Endothelial cell of umbilical vein (primary cell): ENCODE data around the gene B9D1. TPM values are rescaled to one million over a fixed set of nuclear protein-coding genes. Genes with fewer than 3 reads are reported as not detected.

Experiments used
- BruUV-seq: library from RNA; stranded (reverse); fragments of 400-500 nt; replicated peaks from 2 replicates; lab custom pipeline; 2021; lab: Mats Ljungman, UMichigan
- CTCF ChIA-PET: fragments of 300-600, 350-600 bp; sonication (Branson Sonifier 250); formaldehyde crosslinking; loops from one replicate; lab custom pipeline; 2021; ENCODE audit warnings: antibody characterized with exemption, inconsistent platforms; lab: Charles Lee
- POLR2A ChIA-PET: fragments of 300-600, 350-600 bp; sonication (Branson Sonifier 250); formaldehyde crosslinking; loops from one replicate; lab custom pipeline; 2021; ENCODE audit warnings: antibody characterized with exemption, inconsistent platforms; lab: Charles Lee
- DNase-seq: peaks from one replicate; pipeline ENCODE4 v3.0.0-alpha.2; 2011; ENCODE audit warnings: low read depth, low spot score
- FAIRE-seq: peaks from 2 replicates; lab custom pipeline; 2011; peaks lifted over from hg19 to GRCh38; lab: Jason Lieb, UNC
- H2AFZ ChIP-seq: 2 replicates; pipeline ENCODE4 v1.6.0; 2012; ENCODE audit warnings: low read depth, low read length, control low read depth, inconsistent platforms
- H3K27ac ChIP-seq: 2 replicates; pipeline ENCODE4 v1.5.1; 2011; ENCODE audit warnings: low read depth, mild to moderate bottlenecking, control low read depth, low read length, moderate library complexity; ENCODE audit not compliant: insufficient read depth
- H3K27me3 ChIP-seq, 2 experiments: 2 replicates each; pipeline versions ENCODE4 v1.6.0 to v1.6.1; 2011; ENCODE audit warnings: low read length in 2 of 2, mixed read lengths in 1 of 2; ENCODE audit not compliant: control insufficient read depth in 2 of 2, insufficient read depth in 2 of 2
- H3K36me3 ChIP-seq, 2 experiments: 2 replicates in 1 of 2; 3 replicates in 1 of 2; pipeline ENCODE4 v1.5.1; 2011; ENCODE audit warnings: low read length in 2 of 2, mild to moderate bottlenecking in 1 of 2, moderate library complexity in 1 of 2; ENCODE audit not compliant: control insufficient read depth in 2 of 2, insufficient read depth in 2 of 2; ENCODE audit errors: extremely low read depth in 1 of 2
- H3K4me1 ChIP-seq: 3 replicates; pipeline ENCODE4 v1.5.1; 2011; ENCODE audit warnings: mild to moderate bottlenecking, low read length; ENCODE audit not compliant: control insufficient read depth, insufficient read depth; ENCODE audit errors: extremely low read depth
- H3K4me2 ChIP-seq: 2 replicates; pipeline ENCODE4 v1.6.1; 2011; ENCODE audit warnings: low read length, control low read depth, mixed read lengths; ENCODE audit not compliant: insufficient read depth
- H3K4me3 ChIP-seq, 3 experiments: fragments of 200-600 bp in 1 of 3; sonication (generic), shearing (Covaris generic) in 1 of 3; replicated peaks in 1 of 3; 2 replicates each; pipeline ENCODE4 v1.5.1; 2011 to 2016; ENCODE audit warnings: control low read depth in 3 of 3, low read length in 3 of 3, mild to moderate bottlenecking in 2 of 3, inconsistent platforms in 1 of 3, low read depth in 1 of 3, moderate library complexity in 1 of 3; ENCODE audit not compliant: insufficient read depth in 1 of 3
- H3K79me2 ChIP-seq: 2 replicates; pipeline ENCODE4 v1.6.0; 2012; ENCODE audit warnings: low read length, inconsistent platforms; ENCODE audit not compliant: control insufficient read depth, insufficient read depth
- H3K9ac ChIP-seq: replicated peaks from 2 replicates; pipeline ENCODE3; 2011; ENCODE audit warnings: low read length, control low read depth; ENCODE audit not compliant: insufficient read depth; ENCODE audit errors: extremely low read depth
- H3K9me1 ChIP-seq: replicated peaks from 3 replicates; pipeline ENCODE4 v1.6.0; 2011; ENCODE audit warnings: mild to moderate bottlenecking, low read length; ENCODE audit not compliant: control insufficient read depth, insufficient read depth; ENCODE audit errors: extremely low read depth
- H3K9me3 ChIP-seq: replicated peaks from 2 replicates; pipeline ENCODE4 v1.5.1; 2012; ENCODE audit warnings: low read length, inconsistent platforms; ENCODE audit not compliant: control insufficient read depth, insufficient read depth
- H4K20me1 ChIP-seq: replicated peaks from 2 replicates; pipeline ENCODE3; 2011; ENCODE audit warnings: mild to moderate bottlenecking, low read length; ENCODE audit not compliant: control insufficient read depth, insufficient read depth; ENCODE audit errors: extremely low read depth
- EZH2 ChIP-seq: IDR thresholded peaks from 2 replicates; pipeline ENCODE4 v1.6.1; 2012; ENCODE audit warnings: borderline replicate concordance, low read depth, mild to moderate bottlenecking, moderate library complexity, low read length, inconsistent platforms; ENCODE audit not compliant: severe bottlenecking
- FOS ChIP-seq: IDR thresholded peaks from 2 replicates; pipeline ENCODE4 v1.6.1; 2011; ENCODE audit warnings: mild to moderate bottlenecking, low read length, moderate library complexity, borderline replicate concordance; ENCODE audit not compliant: insufficient read depth
- GATA2 ChIP-seq: IDR thresholded peaks from 2 replicates; pipeline ENCODE4 v1.7.0; 2011; ENCODE audit warnings: low read depth, mild to moderate bottlenecking, moderate library complexity, mixed read lengths, low read length; ENCODE audit not compliant: insufficient read length, insufficient read depth
- JUN ChIP-seq: IDR thresholded peaks from 2 replicates; pipeline ENCODE4 v1.6.1; 2011; ENCODE audit warnings: borderline replicate concordance, low read depth; ENCODE audit not compliant: insufficient read length, insufficient read depth
- MYC ChIP-seq: IDR thresholded peaks from one replicate; pipeline ENCODE4 v1.6.1; 2011; ENCODE audit warnings: mild to moderate bottlenecking, low read depth, low read length
- POLR2A ChIP-seq: IDR thresholded peaks from 2 replicates; pipeline ENCODE4 v1.6.1; 2012; ENCODE audit warnings: low read depth, mild to moderate bottlenecking, control low read depth, low read length
- POLR2AphosphoS5 ChIP-seq: IDR thresholded peaks from 2 replicates; pipeline ENCODE4 v1.6.1; 2012; ENCODE audit warnings: low read depth, mild to moderate bottlenecking, control low read depth, low read length, moderate library complexity; ENCODE audit not compliant: insufficient read depth
- dilution Hi-C: fragments of 300-500 bp; cut with MboI; formaldehyde crosslinking; loops from one replicate; pipeline ENCODE4 v1.15.0; 2019; ENCODE audit warnings: low sequenced_read_pairs; ENCODE audit not compliant: extremely low pct_ligation_motif_present
- intact Hi-C: fragments of 100-400 bp; cut with micrococcal nuclease; formaldehyde crosslinking; loops from one replicate; pipeline ENCODE4 v1.10.0; 2022
- polyA plus RNA-seq, 4 experiments: library from polyadenylated mRNA; depleted of rRNA in 3 of 4; stranded (reverse) in 3 of 4; unstranded in 1 of 4; fragments of >200 nt; gene quantifications; 2 replicates each; pipeline versions ENCODE4 v1.2.1 to v1.2.3, GENCODE V29; 2011 to 2012; ENCODE audit warnings: missing spikeins in 1 of 4
- total RNA-seq: library from RNA; stranded (reverse); gene quantifications from 2 replicates; pipeline ENCODE4 v1.2.3, GENCODE V29; 2021
- TF ChIP-seq, protein P1 (sequence below), 2 donors: IDR thresholded peaks; 1 replicate in 1 of 2; 2 replicates in 1 of 2; pipeline ENCODE4 v1.5.1; 2011; ENCODE audit warnings: low read length in 2 of 2, mild to moderate bottlenecking in 2 of 2, moderate library complexity in 2 of 2, control low read depth in 1 of 2, inconsistent platforms in 1 of 2, low read depth in 1 of 2; ENCODE audit not compliant: insufficient read depth in 1 of 2; ENCODE audit errors: extremely low read depth in 1 of 2
- TF ChIP-seq, protein P2 (sequence below): IDR thresholded peaks from 2 replicates; pipeline ENCODE4 v1.6.1; 2011; ENCODE audit not compliant: insufficient read depth, insufficient read length

B9D1 gene
- total and polyA plus RNA-seq, 2 donors (not counting 3 experiments of a cell fraction or from before 2014, with no cell fraction given), result 20.5 to 55.8 TPM

DNA sequence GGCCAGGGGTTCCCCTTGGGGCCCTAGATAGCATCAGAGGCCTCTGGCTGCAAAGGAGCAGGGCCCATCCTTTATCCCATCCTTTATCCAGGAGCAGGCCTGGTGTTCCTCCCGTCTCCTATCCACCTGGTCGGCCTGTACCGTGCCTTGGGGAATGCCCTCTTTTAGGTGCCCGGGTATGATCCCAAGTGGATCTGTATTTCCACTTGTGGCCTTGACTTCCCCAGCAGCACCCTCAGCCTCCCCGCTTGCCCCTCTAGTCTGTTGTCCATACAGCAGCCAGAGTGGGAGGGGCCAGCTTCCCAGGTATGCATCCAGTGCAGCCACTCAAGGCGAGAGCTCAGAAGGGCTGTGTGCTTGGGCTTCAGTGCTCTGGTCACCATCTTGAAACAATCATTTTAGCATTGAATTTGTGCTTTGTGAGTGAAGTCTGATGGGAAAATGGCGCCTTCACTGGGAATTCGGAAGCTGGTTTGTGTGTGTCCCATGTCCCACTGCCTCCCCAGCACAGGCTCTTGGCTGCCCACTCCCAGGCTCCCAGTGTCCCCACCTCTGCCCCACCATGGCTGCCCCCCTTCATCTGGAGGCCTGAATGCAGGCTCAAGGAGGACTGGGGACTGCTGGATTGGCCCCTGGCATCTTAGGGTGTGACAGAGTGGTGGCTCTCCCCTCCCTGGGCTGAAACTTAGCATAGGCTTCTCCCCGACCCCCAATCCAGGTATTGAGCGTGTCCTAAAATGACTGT is 45.2 kb upstream of the B9D1 start:
- H2AFZ ChIP-seq, result no peak overlapping the region
- no peaks in the 10 kb centered on the region for H3K36me3 ChIP-seq
- no peaks in the 10 kb centered on the region for H3K9me1 ChIP-seq
- TF ChIP-seq FOS, result no peak
- no peak for TF ChIP-seq POLR2AphosphoS5
- TF ChIP-seq GATA2, result no peak
- TF ChIP-seq MYC, result no peak
- TF ChIP-seq EZH2, result no peak
- TF ChIP-seq, protein P1, sequence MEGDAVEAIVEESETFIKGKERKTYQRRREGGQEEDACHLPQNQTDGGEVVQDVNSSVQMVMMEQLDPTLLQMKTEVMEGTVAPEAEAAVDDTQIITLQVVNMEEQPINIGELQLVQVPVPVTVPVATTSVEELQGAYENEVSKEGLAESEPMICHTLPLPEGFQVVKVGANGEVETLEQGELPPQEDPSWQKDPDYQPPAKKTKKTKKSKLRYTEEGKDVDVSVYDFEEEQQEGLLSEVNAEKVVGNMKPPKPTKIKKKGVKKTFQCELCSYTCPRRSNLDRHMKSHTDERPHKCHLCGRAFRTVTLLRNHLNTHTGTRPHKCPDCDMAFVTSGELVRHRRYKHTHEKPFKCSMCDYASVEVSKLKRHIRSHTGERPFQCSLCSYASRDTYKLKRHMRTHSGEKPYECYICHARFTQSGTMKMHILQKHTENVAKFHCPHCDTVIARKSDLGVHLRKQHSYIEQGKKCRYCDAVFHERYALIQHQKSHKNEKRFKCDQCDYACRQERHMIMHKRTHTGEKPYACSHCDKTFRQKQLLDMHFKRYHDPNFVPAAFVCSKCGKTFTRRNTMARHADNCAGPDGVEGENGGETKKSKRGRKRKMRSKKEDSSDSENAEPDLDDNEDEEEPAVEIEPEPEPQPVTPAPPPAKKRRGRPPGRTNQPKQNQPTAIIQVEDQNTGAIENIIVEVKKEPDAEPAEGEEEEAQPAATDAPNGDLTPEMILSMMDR (IDR thresholded peaks at IDR 0.05; ENCODE audit: extremely low read depth in 1 of 2, insufficient read depth in 1 of 2, low read depth in 1 of 2, low read length in 2 of 2), result no peak
- TF ChIP-seq JUN, result no peak
- TF ChIP-seq, protein P2, sequence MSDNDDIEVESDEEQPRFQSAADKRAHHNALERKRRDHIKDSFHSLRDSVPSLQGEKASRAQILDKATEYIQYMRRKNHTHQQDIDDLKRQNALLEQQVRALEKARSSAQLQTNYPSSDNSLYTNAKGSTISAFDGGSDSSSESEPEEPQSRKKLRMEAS, result no peak
- no peak for TF ChIP-seq POLR2A
- no TSS peak for BruUV-seq
- DNase-seq (no peak), FAIRE-seq (no peak)
- H3K27me3 ChIP-seq, result peaks cover 4 to 7% of the 10 kb centered on the region in 2 experiments
- no peak overlapping the region for H3K27ac ChIP-seq
- dilution Hi-C loops, result no loop called here
- no peaks in the 10 kb centered on the region for H4K20me1 ChIP-seq
- no peak overlapping the region for H3K4me2 ChIP-seq
- H3K9me3 ChIP-seq, result no peaks in the 10 kb centered on the region
- POLR2A ChIA-PET, result no interaction called here
- H3K4me1 ChIP-seq, result no peaks in the 10 kb centered on the region
- no peaks in the 10 kb centered on the region for H3K79me2 ChIP-seq
- H3K4me3 ChIP-seq, result no peak overlapping the region
- intact Hi-C loops, result no loop called here
- no peak overlapping the region for H3K9ac ChIP-seq
- CTCF ChIA-PET, result interaction anchor here (1.1 kb wide), 1 partner anchor 40 kb away, joined by 3 read pairs; no protein-coding TSS in a partner anchor
